Measurements from ENCODE around the gene VAV3.

VAV3 gene

DNA sequence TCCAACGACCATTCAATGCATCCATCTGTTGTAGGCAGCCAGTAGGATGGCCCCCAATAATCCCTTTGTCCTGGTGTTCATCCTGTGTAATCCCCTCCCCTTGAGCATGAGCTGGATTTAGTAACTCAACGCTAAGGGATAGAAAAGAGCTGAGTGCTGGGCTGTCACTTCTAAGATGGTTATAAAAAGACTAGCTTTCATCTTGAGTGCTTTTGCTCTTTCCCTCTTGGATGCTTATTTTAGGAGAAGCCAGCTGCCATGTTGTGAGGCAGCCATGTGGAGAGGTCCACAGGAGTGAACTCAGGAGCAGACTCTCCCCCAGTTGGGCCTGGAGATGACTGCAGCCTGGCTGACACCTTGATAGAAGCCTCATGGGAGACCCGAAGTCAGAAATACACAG, 401.5 kb downstream of the VAV3 start:
- H3K4me3 ChIP-seq (ENCODE audit: low read depth, low read length), result no peak overlapping the region
- in situ Hi-C loops (cut with HindIII; ENCODE audit: low sequenced_read_pairs), result no loop called here
- no peak for DNase-seq (ENCODE audit: low read depth)
- no peak for TF ChIP-seq CTCF (IDR thresholded peaks at IDR 0.05; ENCODE audit: low read depth, low read length, missing control alignments)

- DNase-seq (ENCODE audit: low read depth), result peak; percentile 27
- in situ Hi-C loops (cut with HindIII; ENCODE audit: low sequenced_read_pairs), result no loop called here
- TF ChIP-seq CTCF (IDR thresholded peaks at IDR 0.05; ENCODE audit: low read depth, low read length, missing control alignments), result no peak
- no peak overlapping the region for H3K4me3 ChIP-seq (ENCODE audit: low read depth, low read length)
Observed at GRCh38 chr1:107559881-107560280, 405.1 kb downstream of the VAV3 start.

DNA sequence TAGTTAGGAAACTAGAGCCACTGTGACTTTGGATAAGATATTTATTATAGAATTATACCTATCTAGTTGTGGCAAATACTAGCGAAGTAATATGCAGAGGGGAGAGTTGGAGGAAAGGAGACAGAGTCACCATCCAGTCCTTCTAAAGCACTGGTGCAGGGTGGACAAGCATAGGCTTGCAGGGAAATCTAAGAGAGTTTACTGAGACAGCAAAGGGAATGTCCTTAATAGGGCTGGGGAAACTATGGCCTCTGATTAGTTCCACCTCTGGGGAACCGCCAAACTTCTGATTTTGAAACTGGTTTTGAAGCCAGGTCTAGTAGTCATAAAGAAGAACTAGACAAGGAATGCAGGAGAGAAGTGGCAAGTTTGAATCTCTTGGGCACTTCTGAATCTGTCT, 407.9 kb downstream of the VAV3 start:
- TF ChIP-seq CTCF (IDR thresholded peaks at IDR 0.05; ENCODE audit: low read depth, low read length, missing control alignments), result no peak
- H3K4me3 ChIP-seq (ENCODE audit: low read depth, low read length), result no peak overlapping the region
- in situ Hi-C loops (cut with HindIII; ENCODE audit: low sequenced_read_pairs), result no loop called here
- no peak for DNase-seq (ENCODE audit: low read depth)

- no peak for TF ChIP-seq CTCF (IDR thresholded peaks at IDR 0.05; ENCODE audit: low read depth, low read length, missing control alignments)
- no peak overlapping the region for H3K4me3 ChIP-seq (ENCODE audit: low read depth, low read length)
- in situ Hi-C loops (cut with HindIII; ENCODE audit: low sequenced_read_pairs), result no loop called here
- DNase-seq (ENCODE audit: low read depth), result no peak
Observed at GRCh38 chr1:107555578-107555977, 409.4 kb downstream of the VAV3 start.

DNA sequence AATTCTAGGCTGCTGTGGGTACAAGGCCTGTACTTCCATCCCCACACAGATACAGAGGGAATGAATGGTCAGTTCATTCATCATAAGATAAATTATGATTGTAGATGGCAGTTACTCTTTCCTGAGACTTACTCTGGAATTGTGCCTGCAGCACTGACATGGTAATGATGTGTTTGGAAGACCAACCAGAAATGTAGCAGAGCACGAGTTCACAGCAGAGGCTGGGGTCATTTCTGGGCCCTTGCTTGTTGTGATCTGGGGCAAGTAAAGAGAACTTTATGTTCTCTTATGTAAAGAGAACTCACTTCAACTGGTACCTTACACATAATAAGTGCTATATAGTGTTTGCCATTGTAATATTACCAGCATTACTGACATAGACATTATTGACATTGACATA, 412.2 kb downstream of the VAV3 start:
- DNase-seq (ENCODE audit: low read depth), result no peak
- in situ Hi-C loops (cut with HindIII; ENCODE audit: low sequenced_read_pairs), result no loop called here
- no peak for TF ChIP-seq CTCF (IDR thresholded peaks at IDR 0.05; ENCODE audit: low read depth, low read length, missing control alignments)
- H3K4me3 ChIP-seq (ENCODE audit: low read depth, low read length), result no peak overlapping the region

GRCh38 chr1:107551456-107551855, 413.5 kb downstream of the VAV3 start:
- in situ Hi-C loops (cut with HindIII; ENCODE audit: low sequenced_read_pairs), result no loop called here
- no peak for DNase-seq (ENCODE audit: low read depth)
- H3K4me3 ChIP-seq (ENCODE audit: low read depth, low read length), result no peak overlapping the region
- TF ChIP-seq CTCF (IDR thresholded peaks at IDR 0.05; ENCODE audit: low read depth, low read length, missing control alignments), result no peak

- no peak for TF ChIP-seq CTCF (IDR thresholded peaks at IDR 0.05; ENCODE audit: low read depth, low read length, missing control alignments)
- DNase-seq (ENCODE audit: low read depth), result no peak
- in situ Hi-C loops (cut with HindIII; ENCODE audit: low sequenced_read_pairs), result no loop called here
- H3K4me3 ChIP-seq (ENCODE audit: low read depth, low read length), result no peak overlapping the region
Observed at GRCh38 chr1:107550358-107550757, 414.6 kb downstream of the VAV3 start.
